ENCODE measurements around the gene CTTNBP2NL. TPM values are rescaled to one million over a fixed set of nuclear protein-coding genes. Genes with fewer than 3 reads are reported as not detected.

CTTNBP2NL gene
- total RNA-seq, 4 donors from 2014 or later, result 25.9 to 59.4 (median 49.3) TPM

GRCh38 chr1:112380356-112380755 is 15.7 kb upstream of the CTTNBP2NL start:
- TF ChIP-seq POLR2AphosphoS5 (IDR thresholded peaks at IDR 0.05) (no peak), EP300 (IDR thresholded peaks at IDR 0.05) (no peak), POLR2A (IDR thresholded peaks at IDR 0.05) (no peak), CTCF (IDR thresholded peaks at IDR 0.05) (no peak)
- Histone ChIP-seq H3K4me3 (no peak overlapping the region), H3K4me1 (no peaks in the 10 kb centered on the region), H3K36me3 (no peaks in the 10 kb centered on the region), H3K27me3 (no peaks in the 10 kb centered on the region), H3K27ac (no peak overlapping the region), H3K9me3 (no peaks in the 10 kb centered on the region)
- WGBS, result 57% methylated on average over 1 of the region's 1 CpG
- no peak for DNase-seq (ENCODE audit: low spot score in 2 of 2)

- no peak for TF ChIP-seq POLR2A (IDR thresholded peaks at IDR 0.05)
- WGBS, result 83% methylated on average over 2 of the region's 2 CpGs
Observed at GRCh38 chr1:112381324-112382076, 14.5 kb upstream of the CTTNBP2NL start.

GRCh38 chr1:112383759-112384370 is 12.1 kb upstream of the CTTNBP2NL start:
- H3K27me3 ChIP-seq, result no peaks in the 10 kb centered on the region
- H3K4me1 ChIP-seq, result peaks cover 3% of the 10 kb centered on the region
- WGBS, result 21% methylated on average over 1 of the region's 1 CpG
- H3K36me3 ChIP-seq, result no peaks in the 10 kb centered on the region
- no peak for TF ChIP-seq CTCF (IDR thresholded peaks at IDR 0.05)
- no peak for TF ChIP-seq POLR2AphosphoS5 (IDR thresholded peaks at IDR 0.05)
- no peak for TF ChIP-seq EP300 (IDR thresholded peaks at IDR 0.05)
- no peak for TF ChIP-seq POLR2A (IDR thresholded peaks at IDR 0.05)
- H3K9me3 ChIP-seq, result no peaks in the 10 kb centered on the region
- DNase-seq (ENCODE audit: low spot score in 2 of 2), result no peak
- H3K4me3 ChIP-seq, result no peak overlapping the region
- no peak overlapping the region for H3K27ac ChIP-seq

More at GRCh38 chr1:112381324-112382076, 14.5 kb upstream of the CTTNBP2NL start:
- no peak for DNase-seq (ENCODE audit: low spot score in 2 of 2)
- Histone ChIP-seq H3K4me3 (no peak overlapping the region), H3K9me3 (no peaks in the 10 kb centered on the region), H3K27me3 (no peaks in the 10 kb centered on the region), H3K4me1 (no peaks in the 10 kb centered on the region), H3K27ac (no peak overlapping the region), H3K36me3 (no peaks in the 10 kb centered on the region)

- Histone ChIP-seq H3K4me1 (peaks cover 12% of the 10 kb centered on the region), H3K9me3 (no peaks in the 10 kb centered on the region), H3K4me3 (no peak overlapping the region), H3K27ac (no peak overlapping the region), H3K36me3 (no peaks in the 10 kb centered on the region), H3K27me3 (no peaks in the 10 kb centered on the region)
- 88% methylated on average over 6 of the region's 14 CpGs for whole genome bisulfite sequencing
- TF ChIP-seq CTCF (IDR thresholded peaks at IDR 0.05) (no peak), POLR2AphosphoS5 (IDR thresholded peaks at IDR 0.05) (no peak), POLR2A (IDR thresholded peaks at IDR 0.05) (no peak), EP300 (IDR thresholded peaks at IDR 0.05) (no peak)
- no peak for DNase-seq (ENCODE audit: low spot score in 2 of 2)
Observed at GRCh38 chr1:112386024-112386723, 9.8 kb upstream of the CTTNBP2NL start.

GRCh38 chr1:112386731-112387346 is 9.2 kb upstream of the CTTNBP2NL start:
- Histone ChIP-seq H3K27me3 (no peaks in the 10 kb centered on the region), H3K4me3 (no peak overlapping the region), H3K9me3 (no peaks in the 10 kb centered on the region), H3K4me1 (peaks cover 19% of the 10 kb centered on the region), H3K27ac (no peak overlapping the region), H3K36me3 (no peaks in the 10 kb centered on the region)
- no peak for DNase-seq (ENCODE audit: low spot score in 2 of 2)
- 62% methylated on average over 2 of the region's 2 CpGs for WGBS
- TF ChIP-seq EP300 (IDR thresholded peaks at IDR 0.05) (no peak), POLR2AphosphoS5 (IDR thresholded peaks at IDR 0.05) (no peak), CTCF (IDR thresholded peaks at IDR 0.05) (no peak), POLR2A (IDR thresholded peaks at IDR 0.05) (no peak)

All from suprapubic skin (tissue), 4 donors.